MM.1S (cell line): Measurements from ENCODE around the gene TAF1A.

Experiments
- CTCF ChIP-seq: fragments of 300-600 bp; sonication (generic); IDR thresholded peaks from 2 replicates; pipeline ENCODE4 v1.5.1; 2016; ENCODE audit warnings: antibody characterized with exemption, low read length, mixed read lengths
- EZH2 ChIP-seq: fragments of 300-600 bp; sonication (generic); optimal IDR thresholded peaks from 2 replicates; pipeline ENCODE3; 2017; ENCODE audit warnings: low read depth, mild to moderate bottlenecking, antibody characterized with exemption, low read length, mixed read lengths

GRCh38 chr1:222535455-222535854, 54.3 kb downstream of the TAF1A start:
- TF ChIP-seq CTCF (no peak), EZH2 (no peak)
